A549 treated with GW870086 at 1 μM for 4 hours (cell line): Measurements from ENCODE around the gene PRCC. TPM values are rescaled to one million over a fixed set of nuclear protein-coding genes. Genes with fewer than 3 reads are reported as not detected.

Experiments
- total RNA-seq: library from RNA; stranded (reverse); fragments of 200-300 nt; extraction: Qiagen RNA extraction; gene quantifications from 5 replicates; pipeline ENCODE4 v1.2.3, GENCODE V29; 2022; ENCODE audit warnings: low read depth

PRCC gene, protein sequence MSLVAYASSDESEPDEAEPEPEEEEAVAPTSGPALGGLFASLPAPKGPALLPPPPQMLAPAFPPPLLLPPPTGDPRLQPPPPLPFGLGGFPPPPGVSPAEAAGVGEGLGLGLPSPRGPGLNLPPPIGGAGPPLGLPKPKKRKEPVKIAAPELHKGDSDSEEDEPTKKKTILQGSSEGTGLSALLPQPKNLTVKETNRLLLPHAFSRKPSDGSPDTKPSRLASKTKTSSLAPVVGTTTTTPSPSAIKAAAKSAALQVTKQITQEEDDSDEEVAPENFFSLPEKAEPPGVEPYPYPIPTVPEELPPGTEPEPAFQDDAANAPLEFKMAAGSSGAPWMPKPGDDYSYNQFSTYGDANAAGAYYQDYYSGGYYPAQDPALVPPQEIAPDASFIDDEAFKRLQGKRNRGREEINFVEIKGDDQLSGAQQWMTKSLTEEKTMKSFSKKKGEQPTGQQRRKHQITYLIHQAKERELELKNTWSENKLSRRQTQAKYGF
- total RNA-seq = 66.3 to 83.8 TPM (median 72.0 TPM) in 5 replicates

GRCh38 chr1:156767101-156767878 lies at the start of gene PRCC:
Gene PRCC, plus strand, starts transcription at chr1:156767535. Its CDS starts 237 bp downstream, at chr1:156767772.

GRCh38 chr1:156727926-156728598 lies 39.3 kb upstream of the PRCC start, which contains the start of gene METTL25B:
Gene METTL25B, plus strand, starts transcription at chr1:156728469. Its CDS starts 636 bp downstream, at chr1:156729105.

DNA sequence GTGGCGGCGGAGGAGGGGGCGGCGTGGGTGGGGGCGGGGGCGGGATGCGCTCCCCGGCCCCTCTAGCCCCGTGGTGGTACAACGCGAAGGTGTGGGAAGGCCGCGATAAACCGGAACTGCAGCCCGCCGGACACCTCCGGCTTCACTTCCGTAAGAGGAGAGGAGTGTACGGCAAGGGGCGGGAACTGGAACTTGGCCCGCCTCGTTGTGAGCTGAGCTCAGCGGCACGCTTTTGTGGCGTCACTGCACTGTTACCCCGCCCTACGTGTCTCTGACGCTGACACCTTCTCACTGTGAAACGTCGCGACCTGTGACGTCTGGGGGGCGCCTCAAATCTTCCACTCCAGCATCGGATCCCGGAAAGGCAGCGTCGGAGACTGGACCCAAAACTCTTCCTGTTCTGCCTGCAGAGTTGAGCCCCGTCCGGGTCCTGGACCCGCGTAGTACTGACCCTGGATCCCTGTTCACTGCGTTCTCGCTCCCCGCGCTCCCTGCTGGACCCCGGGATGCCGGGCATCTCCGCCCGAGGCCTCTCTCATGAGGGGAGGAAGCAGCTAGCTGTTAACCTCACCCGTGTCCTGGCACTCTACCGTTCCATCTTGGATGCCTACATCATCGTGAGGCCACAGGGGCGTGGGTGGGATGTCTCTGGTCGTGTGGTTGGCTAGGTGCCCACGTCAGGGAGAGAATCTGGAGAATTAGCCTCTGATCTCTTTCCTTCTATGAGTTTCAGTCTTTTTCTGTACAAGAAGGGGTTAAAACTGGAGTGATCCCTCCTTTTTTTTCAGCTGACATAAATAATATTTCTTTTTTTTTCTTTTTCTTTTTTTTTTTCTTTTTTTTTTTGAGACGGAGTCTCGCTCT lies 38.5 kb upstream of the PRCC start, which contains the start of gene ISG20L2:
ISG20L2 (minus strand) TSS at position 168 of the 864 bp plus-strand sequence. CDS start 1,114 bp downstream, outside the sequence.

GRCh38 chr1:156740741-156741480 lies 26.4 kb upstream of the PRCC start, which contains the start of gene MRPL24:
Gene MRPL24, minus strand, starts transcription at chr1:156741088. Its CDS starts 2,384 bp downstream, at chr1:156738704.

GRCh38 chr1:156751451-156751756 lies 15.9 kb upstream of the PRCC start, which contains the start of gene HDGF:
Gene HDGF, minus strand, starts transcription at chr1:156751675. Its CDS starts 246 bp downstream, at chr1:156751429.

GRCh38 chr1:156816561-156817328 lies 49.4 kb downstream of the PRCC start, which contains the start of gene SH2D2A:
Gene SH2D2A, minus strand, starts transcription at chr1:156816848. Its CDS starts 140 bp downstream, at chr1:156816708.

Other genes starting within 250 kb of the PRCC start
- 12.2 to 18.5 TPM (median 15.3 TPM) in 5 replicates for gene IQGAP3, start 195.0 kb upstream of the PRCC start, total RNA-seq
- not detected in 5 replicates for gene TTC24, start 187.8 kb upstream of the PRCC start, total RNA-seq
- gene NAXE, start 175.8 kb upstream of the PRCC start, total RNA-seq = 147 to 176 TPM (median 165 TPM) in 5 replicates
- 64.4 to 88.6 TPM (median 68.1 TPM) in 5 replicates for gene GPATCH4, start 166.1 kb upstream of the PRCC start, total RNA-seq
- gene HAPLN2, start 148.1 kb upstream of the PRCC start, total RNA-seq = 0.21 to 0.23 TPM in 2 of 5 replicates, not detected in the others
- gene BCAN, start 125.4 kb upstream of the PRCC start, total RNA-seq = 0.16 to 0.21 TPM in 2 of 5 replicates, not detected in the others
- 1.1 to 1.4 TPM (median 1.2 TPM) in 5 replicates for gene NES, start 90.1 kb upstream of the PRCC start, total RNA-seq
- 7.8 to 14.9 TPM (median 8.6 TPM) in 5 replicates for gene CRABP2, start 62.0 kb upstream of the PRCC start, total RNA-seq
- gene METTL25B, start 39.1 kb upstream of the PRCC start, total RNA-seq = 22.0 to 25.7 TPM (median 23.5 TPM) in 5 replicates
- 35.0 to 47.3 TPM (median 43.7 TPM) in 5 replicates for gene ISG20L2, start 38.8 kb upstream of the PRCC start, total RNA-seq
- gene MRPL24, start 26.4 kb upstream of the PRCC start, total RNA-seq = 175 to 202 TPM (median 193 TPM) in 5 replicates
- 408 to 438 TPM (median 425 TPM) in 5 replicates for gene HDGF, start 15.9 kb upstream of the PRCC start, total RNA-seq
- gene SH2D2A, start 49.3 kb downstream of the PRCC start, total RNA-seq = 2.6 to 3.9 TPM (median 3.2 TPM) in 5 replicates
- gene INSRR, start 91.6 kb downstream of the PRCC start, total RNA-seq = not detected in 5 replicates
- gene NTRK1, start 93.3 kb downstream of the PRCC start, total RNA-seq = 0.03 to 0.18 TPM (median 0.16 TPM) in 4 of 5 replicates, not detected in the other
- gene PEAR1, start 126.2 kb downstream of the PRCC start, total RNA-seq = 5.7 to 7.5 TPM (median 6.1 TPM) in 5 replicates
- 0.11 to 0.22 TPM (median 0.19 TPM) in 3 of 5 replicates, not detected in the others for gene LRRC71, start 153.1 kb downstream of the PRCC start, total RNA-seq